H1 (cell line): ENCODE results near the gene POLE2. TPM values are rescaled to one million over a fixed set of nuclear protein-coding genes. Genes with fewer than 3 reads are reported as not detected.

Experiments used
- CTCF ChIA-PET: fragments of 300-600 bp; sonication (Branson Sonifier 250); formaldehyde crosslinking; loops from one replicate; lab custom pipeline; 2021; ENCODE audit not compliant: partially characterized antibody; lab: Charles Lee
- POLR2A ChIA-PET: fragments of 300-600 bp; sonication (Branson Sonifier 250); formaldehyde crosslinking; loops from one replicate; lab custom pipeline; 2021; ENCODE audit warnings: inconsistent platforms; ENCODE audit not compliant: partially characterized antibody; lab: Charles Lee
- DNase-seq, 2 experiments: peaks; one replicate each; pipeline versions ENCODE4 v3.0.0 to v3.0.0-alpha.2; 2010 to 2022; ENCODE audit warnings: low spot score in 2 of 2, low read depth in 1 of 2, mixed read lengths in 1 of 2
- FAIRE-seq: peaks from 2 replicates; lab custom pipeline; 2011; peaks lifted over from hg19 to GRCh38; lab: Jason Lieb, UNC
- H2AFZ ChIP-seq: 2 replicates; pipeline ENCODE4 v1.8.1; 2012; ENCODE audit warnings: low read length, inconsistent platforms
- H2AK5ac ChIP-seq: 2 replicates; pipeline ENCODE4 v1.6.1; 2013; ENCODE audit warnings: low read depth, low read length
- H2BK120ac ChIP-seq: replicated peaks from 2 replicates; pipeline ENCODE3; 2013; ENCODE audit warnings: low read depth, low read length, inconsistent platforms
- H2BK12ac ChIP-seq: 2 replicates; pipeline ENCODE4 v1.6.1; 2013; ENCODE audit warnings: low read depth, low read length
- H2BK15ac ChIP-seq: 2 replicates; pipeline ENCODE4 v1.6.1; 2013; ENCODE audit warnings: low read length
- H2BK20ac ChIP-seq: 2 replicates; pipeline ENCODE4 v1.6.1; 2013; ENCODE audit warnings: low read length
- H2BK5ac ChIP-seq: 2 replicates; pipeline ENCODE4 v1.6.1; 2013; ENCODE audit warnings: low read depth, low read length
- H3K14ac ChIP-seq: 2 replicates; pipeline ENCODE4 v1.6.1; 2013; ENCODE audit warnings: inconsistent platforms; ENCODE audit not compliant: insufficient read length
- H3K18ac ChIP-seq: 2 replicates; pipeline ENCODE4 v1.6.1; 2013; ENCODE audit warnings: low read length; ENCODE audit errors: extremely low read depth
- H3K23ac ChIP-seq: 2 replicates; pipeline ENCODE4 v1.6.1; 2013; ENCODE audit warnings: inconsistent platforms; ENCODE audit not compliant: insufficient read length
- H3K23me2 ChIP-seq: 2 replicates; pipeline ENCODE4 v1.6.1; 2013; ENCODE audit warnings: low read depth, low read length
- H3K27ac ChIP-seq: 2 replicates; pipeline ENCODE4 v1.6.1; 2011; ENCODE audit warnings: low read depth, low read length, inconsistent platforms
- H3K27me3 ChIP-seq, 4 experiments: replicated peaks in 1 of 4; 1 replicate in 1 of 4; 2 replicates in 3 of 4; pipeline versions ENCODE4 v1.6.1 to v1.8.1; 2011 to 2013; ENCODE audit warnings: low read length in 3 of 4, mild to moderate bottlenecking in 3 of 4, inconsistent platforms in 2 of 4, mixed read lengths in 2 of 4, moderate library complexity in 1 of 4; ENCODE audit not compliant: control insufficient read depth in 3 of 4, insufficient read depth in 3 of 4; ENCODE audit errors: extremely low read depth in 1 of 4
- H3K36me3 ChIP-seq, 4 experiments: 2 replicates each; pipeline versions ENCODE4 v1.6.1 to v1.8.1; 2011 to 2013; ENCODE audit warnings: mild to moderate bottlenecking in 4 of 4, low read length in 3 of 4, moderate library complexity in 2 of 4, control low read depth in 1 of 4, inconsistent platforms in 1 of 4; ENCODE audit not compliant: insufficient read depth in 4 of 4, control insufficient read depth in 2 of 4
- H3K4ac ChIP-seq: replicated peaks from 2 replicates; pipeline ENCODE3; 2013; ENCODE audit warnings: low read length, low read depth, mixed read lengths, inconsistent platforms; ENCODE audit not compliant: insufficient read length
- H3K4me1 ChIP-seq, 4 experiments: replicated peaks in 1 of 4; 1 replicate in 1 of 4; 2 replicates in 3 of 4; pipeline versions ENCODE4 v1.6.1 to v1.8.1; 2011 to 2013; ENCODE audit warnings: low read length in 3 of 4, inconsistent platforms in 2 of 4, mixed read lengths in 1 of 4; ENCODE audit not compliant: insufficient read depth in 4 of 4, control insufficient read depth in 3 of 4
- H3K4me2 ChIP-seq, 2 experiments: 2 replicates each; pipeline versions ENCODE4 v1.6.1 to v1.8.1; 2011 to 2013; ENCODE audit warnings: low read depth in 2 of 2, low read length in 2 of 2, control low read depth in 1 of 2, inconsistent platforms in 1 of 2, mild to moderate bottlenecking in 1 of 2; ENCODE audit not compliant: insufficient read depth in 1 of 2
- H3K4me3 ChIP-seq, 4 experiments: fragments of 200-600, 300-600 bp in 1 of 4; sonication (generic), shearing (Covaris generic), sonication (Bioruptor Twin) in 1 of 4; 2 replicates each; pipeline versions ENCODE4 v1.5.1 to v1.8.1; 2011 to 2016; ENCODE audit warnings: low read length in 4 of 4, low read depth in 3 of 4, control low read depth in 2 of 4, inconsistent platforms in 2 of 4, mild to moderate bottlenecking in 2 of 4, mixed read lengths in 1 of 4, moderate library complexity in 1 of 4; ENCODE audit not compliant: insufficient read depth in 2 of 4; ENCODE audit errors: extremely low read depth in 1 of 4
- H3K56ac ChIP-seq: replicated peaks from 2 replicates; pipeline ENCODE3; 2013; ENCODE audit warnings: low read depth, mild to moderate bottlenecking, mixed read lengths, low read length, inconsistent platforms; ENCODE audit not compliant: insufficient read length
- H3K79me1 ChIP-seq: 2 replicates; pipeline ENCODE4 v1.6.1; 2013; ENCODE audit warnings: low read depth, low read length, control low read depth
- H3K79me2 ChIP-seq, 2 experiments: 2 replicates each; pipeline versions ENCODE4 v1.6.1 to v1.8.1; 2012 to 2013; ENCODE audit warnings: low read length in 2 of 2, mild to moderate bottlenecking in 2 of 2, inconsistent platforms in 1 of 2; ENCODE audit not compliant: insufficient read depth in 2 of 2, control insufficient read depth in 1 of 2
- H3K9ac ChIP-seq, 4 experiments: replicated peaks in 1 of 4; 1 replicate in 1 of 4; 2 replicates in 3 of 4; pipeline versions ENCODE4 v1.6.1 to v1.8.1; 2011 to 2013; ENCODE audit warnings: low read depth in 3 of 4, low read length in 3 of 4, control low read depth in 2 of 4, mild to moderate bottlenecking in 2 of 4, moderate library complexity in 2 of 4, inconsistent platforms in 1 of 4; ENCODE audit errors: extremely low read depth in 1 of 4
- H3K9me3 ChIP-seq, 2 experiments: 2 replicates each; pipeline versions ENCODE4 v1.6.1 to v1.8.1; 2012 to 2013; ENCODE audit warnings: mild to moderate bottlenecking in 2 of 2, moderate library complexity in 2 of 2, control low read depth in 1 of 2, inconsistent platforms in 1 of 2, low read depth in 1 of 2, low read length in 1 of 2, mixed read lengths in 1 of 2; ENCODE audit not compliant: insufficient read depth in 2 of 2
- H4K20me1 ChIP-seq, 2 experiments: replicated peaks in 1 of 2; 2 replicates each; pipeline versions ENCODE3 to v1.8.1; 2011 to 2013; ENCODE audit warnings: inconsistent platforms in 2 of 2, low read length in 2 of 2, mild to moderate bottlenecking in 1 of 2; ENCODE audit not compliant: insufficient read depth in 2 of 2, control insufficient read depth in 1 of 2
- H4K5ac ChIP-seq: 2 replicates; pipeline ENCODE4 v1.6.1; 2013; ENCODE audit warnings: low read length, low read depth, mixed read lengths, inconsistent platforms; ENCODE audit not compliant: insufficient read length
- H4K8ac ChIP-seq: 2 replicates; pipeline ENCODE4 v1.8.0; 2013; ENCODE audit warnings: mild to moderate bottlenecking, moderate library complexity, low read length, inconsistent platforms; ENCODE audit not compliant: insufficient read depth; ENCODE audit errors: extremely low read depth
- H4K91ac ChIP-seq: replicated peaks from 2 replicates; pipeline ENCODE3; 2013; ENCODE audit warnings: low read length, mixed read lengths, inconsistent platforms; ENCODE audit not compliant: insufficient read length
- BRCA1 ChIP-seq: IDR thresholded peaks from 2 replicates; pipeline ENCODE4 v1.6.1; 2012; ENCODE audit warnings: low read depth, low read length, improper control_type of control experiment
- CEBPB ChIP-seq: IDR thresholded peaks from 2 replicates; pipeline ENCODE4 v1.6.1; 2012; ENCODE audit warnings: low read depth, low read length
- GABPA ChIP-seq: IDR thresholded peaks from 2 replicates; pipeline ENCODE4 v1.6.1; 2011; ENCODE audit warnings: mild to moderate bottlenecking, low read length, moderate library complexity, borderline replicate concordance; ENCODE audit not compliant: insufficient read depth
- KDM5A ChIP-seq: fragments of 200-600 bp; IDR thresholded peaks from 2 replicates; pipeline ENCODE4 v1.7.1; 2012; ENCODE audit warnings: mild to moderate bottlenecking, low read length, inconsistent platforms, mixed read lengths
- SAP30 ChIP-seq: fragments of 300-600 bp; sonication (generic); IDR thresholded peaks from 2 replicates; pipeline ENCODE4 v1.7.1; 2012; ENCODE audit warnings: low read length, moderate library complexity, mild to moderate bottlenecking, inconsistent platforms; ENCODE audit not compliant: insufficient read depth, insufficient replicate concordance
- SIRT6 ChIP-seq: IDR thresholded peaks from one replicate; pipeline ENCODE4 v1.7.1; 2012; ENCODE audit warnings: low read length, inconsistent platforms
- SP1 ChIP-seq: IDR thresholded peaks from 2 replicates; pipeline ENCODE4 v1.6.1; 2011; ENCODE audit warnings: low read depth, low read length
- SRF ChIP-seq: IDR thresholded peaks from 2 replicates; pipeline ENCODE4 v1.6.1; 2011; ENCODE audit warnings: mild to moderate bottlenecking, low read depth, low read length, moderate library complexity
- WGBS, 2 experiments: shearing (Covaris generic) in 1 of 2; methylation state at CpG; one replicate each; pipeline versions ENCODE4 v1.1.6 to v1.1.7; 2013 to 2015; ENCODE audit warnings: low lambda C conversion rate in 2 of 2, mixed read lengths in 2 of 2, inconsistent platforms in 1 of 2, low coverage in 1 of 2, missing lambda C conversion rate in 1 of 2; ENCODE audit not compliant: insufficient replicate concordance in 2 of 2, insufficient coverage in 1 of 2, insufficient read length in 1 of 2; ENCODE audit errors: extremely low coverage in 1 of 2, missing lambda C conversion rate in 1 of 2; 5-methylcytosine and 5-hydroxymethylcytosine counted together
- polyA plus RNA-seq, 7 experiments: library from polyadenylated mRNA; depleted of rRNA in 3 of 7; stranded (reverse) in 5 of 7; unstranded in 2 of 7; fragments of >200 nt in 5 of 7; fragments of 200-250 nt in 2 of 7; gene quantifications; 1 replicate in 5 of 7; 2 replicates in 1 of 7; 4 replicates in 1 of 7; pipeline versions ENCODE4 v1.2.1 to v1.2.3, GENCODE V29; 2011 to 2013; ENCODE audit warnings: missing spikeins in 2 of 7, mixed read lengths in 2 of 7
- total RNA-seq: library from RNA; stranded (reverse); fragmentation: NEBNext Ultra II Directional; extraction: Animal tissue kit (Norgen Biotek cat#: 25700); gene quantifications from 2 replicates; pipeline ENCODE4 v1.2.1, GENCODE V29; 2021
- TF ChIP-seq, protein P1 (sequence below): IDR thresholded peaks from 2 replicates; pipeline ENCODE4 v1.6.1; 2012; ENCODE audit warnings: low read length, inconsistent platforms
- TF ChIP-seq, protein P2 (sequence below), 3 experiments: IDR thresholded peaks; 1 replicate in 2 of 3; 2 replicates in 1 of 3; pipeline versions ENCODE4 v1.5.1 to v1.6.1; 2011; ENCODE audit warnings: low read length in 3 of 3, mild to moderate bottlenecking in 3 of 3, inconsistent platforms in 2 of 3, low read depth in 1 of 3, moderate library complexity in 1 of 3; ENCODE audit not compliant: insufficient read depth in 1 of 3; ENCODE audit errors: control extremely low read depth in 1 of 3

The POLE2 gene
- total and polyA plus RNA-seq, 2 of the 8 experiments (the other 6 are each of a cell fraction or from before 2014, with no cell fraction given), result 31.2 to 41.7 TPM

DNA sequence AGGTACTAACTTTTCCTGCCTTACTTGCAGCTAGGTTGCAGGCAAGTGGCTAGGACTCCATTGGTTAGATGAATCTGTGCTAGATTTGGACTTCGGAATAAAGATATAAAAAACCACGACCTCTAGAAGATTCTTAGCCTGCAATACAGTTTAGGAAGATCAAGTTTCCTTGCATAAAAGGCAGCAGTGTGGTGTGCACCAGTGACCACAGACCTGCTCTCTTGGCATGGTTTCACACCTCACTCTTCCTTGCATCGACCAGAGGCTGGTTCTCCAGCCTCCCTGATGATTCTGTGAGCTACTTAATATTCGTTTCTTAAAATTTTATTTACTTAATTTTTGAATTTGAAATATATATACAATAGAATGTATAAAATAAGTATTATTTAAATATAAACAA lies 14.7 kb upstream of the POLE2 start:
- H3K9ac ChIP-seq, result no peak overlapping the region
- DNase-seq (no peak), FAIRE-seq (no peak)
- H3K4me2 ChIP-seq, result no peak overlapping the region
- no peak overlapping the region for H2BK120ac ChIP-seq
- no peak overlapping the region for H3K56ac ChIP-seq
- no peak overlapping the region for H4K91ac ChIP-seq
- POLR2A ChIA-PET, result interaction anchor here (0.6 to 0.9 kb wide), 2 partner anchors 27 to 91 kb away, joined by 3 to 4 read pairs; no protein-coding TSS in a partner anchor
- no peaks in the 10 kb centered on the region for H4K20me1 ChIP-seq
- H3K4ac ChIP-seq, result no peak overlapping the region
- no peak overlapping the region for H2BK15ac ChIP-seq
- H2BK12ac ChIP-seq, result no peak overlapping the region
- H3K18ac ChIP-seq, result no peak overlapping the region
- H3K4me1 ChIP-seq, result no peaks in the 10 kb centered on the region
- H4K5ac ChIP-seq, result no peak overlapping the region
- WGBS, 2 experiments, result 78% methylated on average over 4 of the region's 4 CpGs; no CpG with 5 or more reads in 1 of the 2 experiments
- H4K8ac ChIP-seq, result no peak overlapping the region
- no peak overlapping the region for H2BK5ac ChIP-seq
- H2AK5ac ChIP-seq, result no peak overlapping the region
- H3K23ac ChIP-seq, result no peak overlapping the region
- H3K79me1 ChIP-seq, result no peaks in the 10 kb centered on the region
- no peaks in the 10 kb centered on the region for H3K36me3 ChIP-seq
- no peaks in the 10 kb centered on the region for H3K27me3 ChIP-seq
- H3K9me3 ChIP-seq, result no peaks in the 10 kb centered on the region
- no peak overlapping the region for H3K14ac ChIP-seq
- H2AFZ ChIP-seq, result no peak overlapping the region
- no peaks in the 10 kb centered on the region for H3K79me2 ChIP-seq
- H3K27ac ChIP-seq, result no peak overlapping the region
- no peak overlapping the region for H2BK20ac ChIP-seq
- H3K23me2 ChIP-seq, result no peaks in the 10 kb centered on the region
- CTCF ChIA-PET, result no interaction called here
- H3K4me3 ChIP-seq, result no peak overlapping the region
- TF ChIP-seq KDM5A (no peak), SIRT6 (no peak), GABPA (no peak), SRF (no peak), SAP30 (no peak), BRCA1 (no peak), SP1 (no peak), CEBPB (no peak)
- TF ChIP-seq, protein P1, sequence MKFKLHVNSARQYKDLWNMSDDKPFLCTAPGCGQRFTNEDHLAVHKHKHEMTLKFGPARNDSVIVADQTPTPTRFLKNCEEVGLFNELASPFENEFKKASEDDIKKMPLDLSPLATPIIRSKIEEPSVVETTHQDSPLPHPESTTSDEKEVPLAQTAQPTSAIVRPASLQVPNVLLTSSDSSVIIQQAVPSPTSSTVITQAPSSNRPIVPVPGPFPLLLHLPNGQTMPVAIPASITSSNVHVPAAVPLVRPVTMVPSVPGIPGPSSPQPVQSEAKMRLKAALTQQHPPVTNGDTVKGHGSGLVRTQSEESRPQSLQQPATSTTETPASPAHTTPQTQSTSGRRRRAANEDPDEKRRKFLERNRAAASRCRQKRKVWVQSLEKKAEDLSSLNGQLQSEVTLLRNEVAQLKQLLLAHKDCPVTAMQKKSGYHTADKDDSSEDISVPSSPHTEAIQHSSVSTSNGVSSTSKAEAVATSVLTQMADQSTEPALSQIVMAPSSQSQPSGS, result no peak
- TF ChIP-seq, protein P2, sequence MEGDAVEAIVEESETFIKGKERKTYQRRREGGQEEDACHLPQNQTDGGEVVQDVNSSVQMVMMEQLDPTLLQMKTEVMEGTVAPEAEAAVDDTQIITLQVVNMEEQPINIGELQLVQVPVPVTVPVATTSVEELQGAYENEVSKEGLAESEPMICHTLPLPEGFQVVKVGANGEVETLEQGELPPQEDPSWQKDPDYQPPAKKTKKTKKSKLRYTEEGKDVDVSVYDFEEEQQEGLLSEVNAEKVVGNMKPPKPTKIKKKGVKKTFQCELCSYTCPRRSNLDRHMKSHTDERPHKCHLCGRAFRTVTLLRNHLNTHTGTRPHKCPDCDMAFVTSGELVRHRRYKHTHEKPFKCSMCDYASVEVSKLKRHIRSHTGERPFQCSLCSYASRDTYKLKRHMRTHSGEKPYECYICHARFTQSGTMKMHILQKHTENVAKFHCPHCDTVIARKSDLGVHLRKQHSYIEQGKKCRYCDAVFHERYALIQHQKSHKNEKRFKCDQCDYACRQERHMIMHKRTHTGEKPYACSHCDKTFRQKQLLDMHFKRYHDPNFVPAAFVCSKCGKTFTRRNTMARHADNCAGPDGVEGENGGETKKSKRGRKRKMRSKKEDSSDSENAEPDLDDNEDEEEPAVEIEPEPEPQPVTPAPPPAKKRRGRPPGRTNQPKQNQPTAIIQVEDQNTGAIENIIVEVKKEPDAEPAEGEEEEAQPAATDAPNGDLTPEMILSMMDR (IDR thresholded peaks at IDR 0.05; ENCODE audit: control extremely low read depth in 1 of 3, insufficient read depth in 1 of 3, low read depth in 1 of 3, low read length in 3 of 3), result no peak
